GM19238 (cell line): ENCODE results near the gene MMP10.
"Not testable (repeated sequence)": the region's sequence is repeated elsewhere in the genome, so short reads cannot be mapped to it uniquely, and the experiment has no call there.

Experiments used
- DNase-seq: peaks from one replicate; pipeline ENCODE4 v3.0.0; 2011; ENCODE audit warnings: low spot score; ENCODE audit not compliant: insufficient read length

Gene MMP10

DNA sequence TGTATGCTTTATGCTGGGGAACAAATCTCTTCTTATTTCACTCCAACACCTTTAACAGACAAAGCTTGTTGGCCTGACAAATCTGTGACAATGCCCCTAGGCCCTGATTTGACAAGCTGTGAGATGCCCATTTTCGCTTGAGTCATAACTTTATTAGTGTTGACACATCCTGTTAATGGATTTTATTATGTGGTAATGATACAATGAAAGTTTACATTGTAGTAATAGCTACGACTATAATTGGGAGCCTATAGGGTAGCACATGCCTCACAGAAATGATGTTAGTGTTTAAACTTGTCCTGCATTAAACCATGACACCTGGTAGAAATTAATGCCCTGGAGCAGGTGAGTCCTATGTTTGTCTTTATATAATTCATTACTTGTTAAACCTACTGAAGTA is 3.3 kb upstream of the MMP10 start:
- no peak for DNase-seq

DNA sequence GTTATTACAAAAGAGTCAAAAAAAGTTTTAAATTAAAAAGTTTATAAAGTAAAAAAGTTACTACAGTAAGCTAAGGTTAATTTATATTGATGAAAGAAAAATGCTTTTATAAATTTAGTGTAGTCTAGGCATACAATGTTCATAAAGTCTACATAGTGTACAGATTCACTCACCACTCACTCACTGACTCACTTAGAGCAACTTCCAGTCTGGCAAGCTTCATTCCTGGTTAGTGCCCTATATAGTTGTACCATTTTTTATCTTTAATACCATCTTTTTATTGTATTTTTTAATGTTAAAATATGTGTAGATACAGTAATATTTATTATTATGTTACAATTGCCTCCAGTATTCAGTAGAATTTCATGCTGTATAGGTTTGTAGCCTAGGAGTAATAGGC is 2.6 kb upstream of the MMP10 start:
- no peak for DNase-seq

DNA sequence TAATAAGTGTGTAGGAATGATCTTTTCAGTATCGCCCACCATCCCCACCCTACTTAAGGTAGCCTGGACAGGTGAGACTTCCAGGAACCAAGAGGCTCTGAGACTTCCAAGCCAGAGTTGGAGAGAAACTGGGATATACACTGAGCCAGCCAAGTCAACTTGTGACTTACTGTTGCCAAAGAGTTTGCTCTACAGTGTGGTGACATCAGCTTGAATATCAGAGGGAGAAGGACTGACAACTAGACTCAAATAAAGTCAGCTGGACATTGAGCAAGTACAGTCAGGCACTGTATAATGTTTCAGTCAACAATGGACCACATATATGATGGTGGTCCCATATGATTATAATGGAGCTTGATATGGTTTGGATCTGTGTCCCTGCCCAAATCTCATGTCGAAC is 1.2 kb upstream of the MMP10 start:
- no peak for DNase-seq

DNA sequence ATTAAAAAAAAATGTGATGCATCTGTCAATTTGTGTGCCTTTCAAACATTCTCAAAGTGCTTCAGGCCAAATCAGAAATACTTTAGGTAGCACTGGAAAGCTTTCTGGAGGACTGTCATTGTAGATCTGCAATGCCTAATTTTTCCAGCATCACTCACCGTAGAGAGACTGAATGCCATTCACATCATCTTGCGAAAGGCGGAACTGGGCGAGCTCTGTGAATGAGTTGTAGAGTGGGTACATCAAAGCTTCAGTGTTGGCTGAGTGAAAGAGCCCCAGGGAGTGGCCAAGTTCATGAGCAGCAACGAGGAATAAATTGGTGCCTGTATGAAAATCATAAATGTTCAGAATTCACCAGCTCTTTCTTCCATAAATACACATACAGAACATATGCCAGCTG is 4.0 kb downstream of the MMP10 start:
- no peak for DNase-seq

DNA sequence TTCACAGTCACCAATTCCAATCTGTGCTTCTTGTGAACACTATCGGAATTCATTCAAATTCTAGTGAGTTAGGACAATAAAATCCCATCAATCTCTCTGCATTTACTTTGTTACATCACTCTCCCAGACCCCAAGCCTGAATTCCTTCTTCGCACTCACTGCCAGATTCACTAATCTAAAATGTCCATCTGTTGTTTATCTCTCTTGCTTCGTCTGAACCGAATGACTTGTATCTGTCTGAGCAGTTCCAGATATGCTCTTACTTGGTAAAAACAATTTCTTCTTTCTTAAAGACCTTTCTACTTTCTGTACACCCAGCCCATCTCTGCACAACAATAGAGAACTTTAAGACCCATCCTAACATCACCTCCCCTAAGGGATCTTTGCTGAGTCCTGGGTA is 7.0 kb downstream of the MMP10 start:
- DNase-seq = no peak

DNA sequence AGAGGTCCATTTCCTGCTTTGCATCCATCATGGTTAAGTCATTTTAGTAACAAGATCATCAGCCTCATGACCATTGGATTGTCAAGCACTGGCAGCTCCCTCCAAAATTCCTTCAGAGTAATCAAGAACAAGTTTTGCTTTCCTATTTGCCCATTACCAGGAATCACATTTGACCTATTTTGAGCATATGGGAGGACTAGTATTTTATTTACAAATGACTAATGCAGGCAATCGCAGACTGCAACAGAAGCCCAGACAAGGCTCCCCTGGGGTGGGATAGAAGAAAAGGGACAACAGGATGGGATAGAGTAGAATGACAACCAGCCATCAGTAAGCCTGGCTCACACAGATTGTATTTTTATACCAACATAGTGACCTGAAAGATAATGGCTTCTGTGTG is 9.1 kb downstream of the MMP10 start:
- DNase-seq = no peak

DNA sequence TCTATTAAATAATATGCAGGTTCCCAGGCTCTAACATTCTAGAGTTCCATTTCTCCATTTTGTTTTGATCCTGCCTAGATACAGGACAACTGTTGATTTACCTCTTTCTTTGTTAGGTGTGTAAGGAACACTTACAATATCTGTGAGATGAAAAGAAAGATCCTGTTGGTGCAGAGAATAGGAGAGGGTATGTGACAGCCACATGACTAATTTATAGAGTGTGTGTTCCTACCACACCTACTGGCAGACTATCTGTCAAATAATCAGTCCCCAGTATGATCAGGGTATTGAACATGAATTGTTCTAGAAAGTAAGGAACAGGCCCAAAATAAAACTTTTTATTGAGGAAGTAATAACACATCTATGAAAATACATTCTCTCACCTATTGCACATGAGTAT is 10.2 kb downstream of the MMP10 start:
- DNase-seq = no peak

DNA sequence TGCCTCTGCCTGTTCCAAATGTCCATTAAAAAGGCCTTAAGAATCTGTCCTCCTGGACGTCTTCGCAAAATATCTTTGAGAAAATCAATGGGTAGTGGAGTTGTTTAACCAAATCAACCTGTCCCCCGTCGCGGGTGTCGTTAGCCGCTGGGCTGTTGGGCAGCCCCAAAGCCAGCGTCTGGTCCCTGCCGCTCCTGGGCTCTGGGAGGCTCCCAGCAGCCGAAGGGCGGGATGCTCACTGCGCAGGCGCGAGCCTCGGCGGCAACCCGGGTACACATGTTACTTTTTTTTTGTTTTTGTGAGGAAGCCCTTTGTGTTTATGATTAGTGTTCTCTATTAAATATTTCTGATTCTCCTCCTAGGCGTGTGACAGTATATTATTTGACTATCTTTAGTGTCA is 12.6 kb downstream of the MMP10 start:
- DNase-seq = no peak

DNA sequence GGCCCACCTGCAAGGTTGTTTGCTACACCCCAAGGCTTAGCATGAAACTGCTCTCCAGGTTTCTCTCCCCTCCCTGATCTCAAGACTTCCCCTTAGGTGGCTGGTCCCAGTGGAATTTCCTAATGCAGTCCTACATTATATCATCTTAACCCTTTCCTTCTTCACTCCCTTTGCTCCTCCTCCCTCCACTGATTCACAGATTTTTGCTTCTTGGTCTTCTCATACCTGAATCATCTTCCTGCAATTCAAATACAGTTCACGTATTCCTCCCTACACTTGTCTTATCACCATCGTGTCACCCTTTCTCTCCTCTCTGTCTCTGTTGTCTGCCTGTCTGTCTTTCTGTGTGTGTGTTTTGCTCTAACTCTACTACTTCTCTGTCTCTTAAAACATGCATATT is 17.0 kb downstream of the MMP10 start:
- no peak for DNase-seq

DNA sequence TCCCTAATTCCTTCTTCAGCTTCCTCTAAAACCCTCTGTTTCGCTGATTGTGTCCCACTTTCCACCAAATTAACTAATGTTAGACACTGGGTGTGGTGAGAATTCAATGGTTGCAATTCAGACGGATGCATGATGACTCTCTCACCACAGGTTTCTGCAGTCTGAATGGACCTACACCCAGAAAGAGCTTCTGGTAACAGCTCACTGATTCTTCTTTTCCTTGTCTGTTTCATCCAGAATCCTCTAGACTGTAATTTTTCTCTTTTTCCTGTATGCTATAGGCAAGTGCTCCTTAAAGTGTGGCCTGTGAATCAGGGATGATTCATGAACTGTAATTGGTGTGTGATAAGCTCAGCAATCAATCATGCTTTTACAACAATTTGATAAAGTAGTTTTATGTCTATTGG is 18.1 kb downstream of the MMP10 start:
- no peak for DNase-seq

DNA sequence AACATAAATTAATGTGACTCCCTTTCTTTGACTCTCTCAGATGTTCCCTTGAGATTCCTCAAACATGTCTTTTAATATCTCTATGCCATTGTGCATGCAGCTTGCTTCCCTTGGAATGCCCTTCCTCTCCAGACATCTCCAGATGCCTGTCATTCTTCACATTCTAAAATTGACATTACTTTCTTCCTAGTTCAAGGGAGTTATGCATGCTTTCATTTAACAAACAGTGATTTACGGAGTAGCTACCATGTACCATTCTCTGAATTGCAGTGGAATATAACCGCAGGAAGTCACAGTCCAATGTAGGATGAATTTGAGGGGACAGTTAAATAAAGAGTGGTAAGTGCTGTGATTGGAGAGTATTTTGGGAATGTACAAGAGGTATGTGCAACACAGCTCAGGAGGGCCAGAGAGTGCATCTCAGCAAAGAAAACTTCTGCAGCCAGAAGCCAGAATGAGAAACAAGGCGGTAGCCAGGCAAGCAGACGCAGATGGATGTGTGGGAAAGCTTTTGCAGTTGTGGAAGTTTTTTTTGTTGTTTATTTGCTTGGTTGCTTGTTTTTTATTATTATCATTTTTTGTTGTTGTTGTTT is 18.7 kb downstream of the MMP10 start:
- no peak for DNase-seq

DNA sequence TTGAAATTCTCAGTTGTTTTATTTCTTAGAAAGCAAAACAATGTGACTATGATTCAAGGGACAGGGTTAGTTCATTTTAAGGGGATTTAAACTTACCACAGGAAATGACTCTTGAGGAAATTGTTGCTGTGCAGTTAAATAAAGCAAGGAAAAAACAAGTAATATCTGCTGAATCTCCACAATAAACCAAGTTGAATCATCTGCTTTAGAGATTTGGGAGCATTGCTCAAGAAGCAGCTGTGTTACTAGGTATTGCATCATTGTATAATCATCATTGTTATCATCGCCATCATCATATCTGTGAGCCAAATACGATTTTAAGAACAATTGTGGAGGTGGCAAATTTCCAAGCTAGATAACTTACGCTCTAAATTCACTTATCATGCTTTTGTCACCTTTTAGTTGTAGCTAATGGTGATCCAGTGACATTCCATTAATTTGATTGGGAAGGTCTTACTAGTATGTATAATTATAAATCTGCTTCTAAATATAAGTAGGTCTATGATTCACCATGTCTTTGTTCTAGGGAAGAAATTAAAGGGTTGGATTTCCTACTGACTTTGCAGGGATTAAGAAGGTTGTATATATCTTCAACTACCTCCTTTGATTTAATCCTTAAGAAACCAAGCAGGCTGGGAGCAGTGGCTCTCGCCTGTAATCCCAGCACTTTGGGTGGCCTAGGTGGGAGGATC is 19.9 kb downstream of the MMP10 start:
- DNase-seq = no peak

DNA sequence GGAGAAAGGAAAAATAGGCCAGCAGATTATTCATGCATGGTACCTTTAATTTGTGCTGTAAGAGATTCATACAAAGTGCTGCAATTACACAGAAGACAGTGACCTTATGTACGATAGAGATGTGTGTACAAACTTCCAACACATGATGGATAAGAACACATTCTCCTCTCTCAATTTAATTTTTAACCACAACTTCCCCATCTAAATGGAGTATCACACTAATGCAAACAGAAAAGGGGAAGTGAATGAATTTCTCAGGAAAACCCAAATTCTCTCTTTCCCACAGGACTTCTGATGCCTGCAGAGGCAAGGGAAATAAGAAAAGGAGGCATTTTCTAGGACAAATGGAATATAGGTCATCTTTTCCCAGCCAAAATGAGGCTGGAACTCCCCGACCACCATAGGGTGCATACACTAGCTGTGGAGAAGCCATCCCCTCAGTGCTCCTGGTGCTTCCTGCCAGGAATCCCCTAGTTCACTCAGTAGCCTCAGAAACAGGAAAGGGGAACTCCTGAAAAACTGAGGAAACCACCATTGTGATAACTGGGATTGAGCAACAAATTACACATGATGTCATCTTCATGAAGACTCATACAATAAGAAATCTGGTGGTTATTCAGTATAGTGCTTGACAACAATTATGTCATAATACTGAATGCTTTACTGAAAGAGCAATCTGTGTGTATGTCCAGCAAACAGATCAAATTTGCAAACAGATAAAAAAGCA is 22.4 kb downstream of the MMP10 start:
- no peak for DNase-seq

DNA sequence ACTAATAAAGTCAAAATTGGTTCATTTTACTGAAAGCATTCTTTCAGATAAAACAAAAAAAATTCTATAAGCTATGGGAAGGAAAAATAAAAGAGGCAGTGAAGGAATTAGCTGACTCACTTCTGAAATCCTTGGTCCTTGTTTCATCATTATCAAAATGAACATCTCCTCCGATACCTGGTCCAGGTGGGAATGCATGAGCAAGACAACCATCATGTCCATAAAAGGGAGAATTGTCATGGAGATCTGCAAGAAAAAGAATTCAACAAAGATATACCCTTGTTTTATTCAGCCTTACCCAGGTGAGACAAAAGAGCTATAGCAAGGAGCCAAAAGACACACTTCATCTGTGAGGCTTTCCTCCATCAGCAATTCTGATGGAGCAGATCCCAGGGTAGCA is 27.2 kb downstream of the MMP10 start:
- DNase-seq = no peak

DNA sequence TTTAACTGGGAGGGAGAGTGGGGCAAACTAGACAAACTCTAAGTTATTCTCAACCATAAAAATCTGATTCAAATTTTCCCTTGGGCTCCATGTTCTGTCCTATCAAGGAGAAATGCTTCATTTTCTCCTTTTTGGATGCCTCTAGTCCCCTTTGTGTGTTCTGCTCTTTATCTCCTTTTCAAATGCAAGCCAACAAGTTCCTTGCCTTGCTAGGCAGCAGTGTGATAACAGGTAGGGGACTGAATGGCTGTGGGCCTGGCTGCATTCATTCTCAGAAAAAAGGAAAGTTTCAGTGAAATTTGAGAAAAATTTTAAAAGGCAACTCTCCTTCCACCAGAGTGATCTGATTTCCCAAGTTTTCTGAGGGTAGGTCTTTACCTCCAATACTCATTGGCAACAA is 28.8 kb downstream of the MMP10 start:
- no peak for DNase-seq

DNA sequence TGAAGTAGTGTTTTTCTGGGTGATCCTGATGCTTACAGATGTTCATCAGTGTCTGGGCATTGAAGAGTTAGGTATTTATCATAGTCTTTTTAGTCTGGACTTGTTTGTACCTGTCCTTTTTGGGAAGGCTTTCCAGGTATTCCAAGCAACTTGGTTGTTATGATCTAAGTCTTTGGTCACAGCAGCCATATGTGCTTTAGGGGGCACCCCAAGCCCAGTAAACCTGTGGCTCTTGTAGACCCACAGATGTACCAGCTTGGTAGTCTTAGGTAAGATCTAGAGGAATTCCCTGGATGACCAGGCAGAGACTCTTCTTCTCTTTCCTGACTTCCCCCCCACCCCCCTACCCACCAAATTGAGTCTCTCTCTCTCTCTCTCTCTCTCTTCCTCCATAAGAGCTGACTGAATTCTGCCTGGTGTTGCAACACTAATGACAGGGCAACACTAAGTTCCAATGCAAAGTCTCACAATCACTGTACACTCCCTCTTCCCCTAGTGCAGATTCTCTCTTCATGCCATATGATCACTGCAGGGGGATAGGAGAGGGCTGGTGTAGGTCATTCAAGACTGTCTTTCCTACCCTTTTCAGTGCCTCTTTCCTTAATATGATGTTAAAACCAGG is 31.2 kb downstream of the MMP10 start:
- DNase-seq = no peak

DNA sequence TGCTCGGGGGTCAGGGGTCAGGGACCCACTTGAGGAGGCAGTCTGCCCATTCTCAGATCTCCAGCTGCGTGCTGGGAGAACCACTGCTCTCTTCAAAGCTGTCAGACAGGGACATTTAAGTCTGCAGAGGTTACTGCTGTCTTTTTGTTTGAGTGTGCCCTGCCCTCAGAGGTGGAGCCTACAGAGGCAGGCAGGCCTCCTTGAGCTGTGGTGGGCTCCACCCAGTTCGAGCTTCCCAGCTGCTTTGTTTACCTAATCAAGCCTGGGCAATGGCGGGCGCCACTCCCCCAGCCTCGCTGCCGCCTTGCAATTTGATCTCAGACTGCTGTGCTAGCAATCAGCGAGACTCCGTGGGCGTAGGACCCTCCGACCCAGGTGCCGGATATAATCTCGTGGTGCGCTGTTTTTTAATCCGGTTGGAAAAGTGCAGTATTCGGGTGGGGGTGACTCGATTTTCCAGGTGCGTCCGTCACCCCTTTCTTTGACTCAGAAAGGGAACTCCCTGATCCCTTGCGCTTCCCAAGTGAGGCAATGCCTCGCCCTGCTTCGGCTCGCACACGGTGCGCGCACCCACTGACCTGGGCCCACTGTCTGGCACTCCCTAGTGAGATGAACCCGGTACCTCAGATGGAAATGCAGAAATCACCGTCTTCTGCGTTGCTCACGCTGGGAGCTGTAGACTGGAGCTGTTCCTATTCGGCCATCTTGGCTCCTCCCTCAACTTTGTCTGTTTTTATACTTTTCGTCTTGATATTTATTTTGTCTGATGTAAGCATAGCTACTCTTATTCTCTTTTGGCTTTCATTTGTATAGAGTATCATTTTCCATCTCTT is 33.5 kb downstream of the MMP10 start:
- not testable (repeated sequence) for DNase-seq

DNA sequence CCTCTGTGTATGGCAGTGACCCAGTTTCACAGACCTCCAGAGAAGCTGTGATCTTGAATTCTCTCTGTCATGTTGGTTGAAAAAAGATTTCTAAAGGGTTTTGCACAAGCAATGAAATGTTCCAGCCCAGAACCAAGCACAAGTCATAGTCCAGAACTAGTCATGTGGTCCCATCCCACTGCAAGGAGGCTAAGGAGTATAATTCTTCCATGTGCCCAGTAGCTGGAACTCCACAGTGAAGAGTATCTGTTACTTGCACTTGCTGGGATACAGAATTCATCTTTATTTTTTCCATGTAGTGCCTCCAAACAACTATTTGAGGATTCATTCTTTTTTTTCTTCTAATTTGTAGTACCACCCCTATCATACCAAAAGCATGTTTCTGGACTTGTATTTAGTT is 45.8 kb downstream of the MMP10 start:
- no peak for DNase-seq

DNA sequence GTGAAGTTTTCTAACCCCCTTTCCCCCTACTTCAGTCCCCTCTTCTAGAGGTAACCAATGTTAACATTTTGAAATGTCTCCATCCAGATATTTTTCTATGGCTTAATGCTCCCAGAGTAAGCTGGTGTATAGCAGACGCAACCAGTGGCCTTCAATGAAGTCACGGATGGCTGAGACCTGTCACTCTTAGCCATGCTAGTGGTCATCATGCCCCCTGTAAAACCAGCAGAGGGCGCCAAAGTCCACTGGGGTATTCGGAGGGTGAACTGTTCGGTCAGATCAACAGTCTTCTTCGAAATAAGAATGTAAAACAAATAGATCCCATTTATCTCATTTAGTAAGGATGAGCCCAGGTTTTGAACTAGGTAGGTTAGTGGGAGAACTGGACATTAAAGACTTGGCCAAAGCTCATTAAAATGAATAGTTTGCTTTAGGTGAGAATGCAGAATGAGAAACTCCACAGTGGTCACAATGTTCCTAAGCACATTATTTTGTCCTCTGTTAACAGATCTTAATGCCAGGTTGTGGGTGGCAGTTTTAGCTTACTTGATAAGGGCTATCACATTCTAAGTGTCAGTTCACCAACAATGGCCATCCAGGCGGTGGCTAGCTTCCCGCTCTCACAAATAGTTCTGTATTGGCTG is 47.1 kb downstream of the MMP10 start:
- DNase-seq = peak; percentile 13

DNA sequence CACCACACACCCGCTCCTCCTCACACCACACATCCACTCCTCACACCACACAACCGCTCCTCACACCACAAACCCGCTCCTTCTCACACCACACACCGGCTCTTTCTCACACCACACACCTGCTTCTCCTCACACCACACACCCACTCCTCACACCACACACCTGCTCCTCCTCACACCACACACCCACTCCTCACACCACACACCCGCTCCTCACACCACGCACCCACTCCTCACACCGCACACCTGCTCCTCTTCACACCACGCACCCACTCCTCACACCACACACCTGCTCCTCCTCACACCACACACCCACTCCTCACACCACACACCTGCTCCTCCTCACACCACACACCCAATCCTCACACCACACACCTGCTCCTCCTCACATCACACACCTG is 49.5 kb downstream of the MMP10 start:
- not testable (repeated sequence) for DNase-seq
